Astrocyte of the spinal cord (primary cell): ENCODE results near the gene ZNRF1.
"Not testable (repeated sequence)": the region's sequence is repeated elsewhere in the genome, so short reads cannot be mapped to it uniquely, and the experiment has no call there.

Source experiments
- DNase-seq: peaks from one replicate; pipeline ENCODE4 v3.0.0; 2011; ENCODE audit warnings: low read depth, low spot score
- H3K4me3 ChIP-seq: 2 replicates; pipeline ENCODE4 v1.5.1; 2011; ENCODE audit warnings: low read depth, mild to moderate bottlenecking, low read length, moderate library complexity
- CTCF ChIP-seq: IDR thresholded peaks from 2 replicates; pipeline ENCODE4 v1.5.1; 2012; ENCODE audit warnings: low read depth, mild to moderate bottlenecking, low read length, inconsistent platforms
- in situ Hi-C: cut with HindIII; loops from 2 replicates; pipeline ENCODE4 v1.10.0; 2017; ENCODE audit warnings: low sequenced_read_pairs

The ZNRF1 gene

GRCh38 chr16:75086688-75087374 is 88.0 kb downstream of the ZNRF1 start:
- H3K4me3 ChIP-seq: no peak overlapping the region
- in situ Hi-C loops: no loop called here
- DNase-seq: no peak
- no peak for TF ChIP-seq CTCF

- no peak overlapping the region for H3K4me3 ChIP-seq
- no peak for TF ChIP-seq CTCF
- in situ Hi-C loops: no loop called here
- peak; percentile 46 for DNase-seq
These were observed 88.7 kb downstream of the ZNRF1 start for GRCh38 chr16:75087375-75087979.

GRCh38 chr16:75088216-75088615 is 89.4 kb downstream of the ZNRF1 start:
- DNase-seq: no peak
- no peak overlapping the region for H3K4me3 ChIP-seq
- no peak for TF ChIP-seq CTCF
- in situ Hi-C loops: no loop called here

- in situ Hi-C loops: no loop called here
- no peak overlapping the region for H3K4me3 ChIP-seq
- DNase-seq: no peak
- TF ChIP-seq CTCF: no peak
These were observed 90.1 kb downstream of the ZNRF1 start for GRCh38 chr16:75088934-75089333.

GRCh38 chr16:75089486-75090202 is 90.8 kb downstream of the ZNRF1 start:
- in situ Hi-C loops: no loop called here
- no peak for DNase-seq
- no peak for TF ChIP-seq CTCF
- no peak overlapping the region for H3K4me3 ChIP-seq

- H3K4me3 ChIP-seq, in situ Hi-C loops, DNase-seq: not testable (repeated sequence)
These were observed 92.1 kb downstream of the ZNRF1 start for GRCh38 chr16:75090899-75091298.

- H3K4me3 ChIP-seq, in situ Hi-C loops, DNase-seq: not testable (repeated sequence)
These were observed 92.8 kb downstream of the ZNRF1 start for GRCh38 chr16:75091619-75092018.
